Kidney (tissue), 14 donors: Measurements from ENCODE around the gene CRYL1. TPM values are rescaled to one million over a fixed set of nuclear protein-coding genes. Genes with fewer than 3 reads are reported as not detected.

Experiments used
- DNase-seq, 5 donors: peaks; one replicate each; pipeline ENCODE4 v3.0.0-alpha.2; 2013 to 2020
- FAIRE-seq: peaks from 2 replicates; lab custom pipeline; 2012; peaks lifted over from hg19 to GRCh38; lab: Jason Lieb, UNC
- H3K27ac ChIP-seq, 2 donors: one replicate each; pipeline ENCODE4 v1.7.0; 2013; ENCODE audit warnings: low read depth in 2 of 2, low read length in 2 of 2, inconsistent platforms in 1 of 2
- H3K27me3 ChIP-seq: one replicate; pipeline ENCODE4 v1.7.1; 2013; ENCODE audit warnings: low read length, inconsistent platforms; ENCODE audit not compliant: control insufficient read depth, insufficient read depth
- H3K36me3 ChIP-seq, 3 donors: one replicate each; pipeline versions ENCODE4 v1.7.0 to v1.7.1; 2013; ENCODE audit warnings: low read length in 3 of 3, control low read depth in 1 of 3, inconsistent platforms in 1 of 3; ENCODE audit not compliant: insufficient read depth in 3 of 3, control insufficient read depth in 2 of 3
- H3K4me1 ChIP-seq, 3 donors: one replicate each; pipeline versions ENCODE4 v1.7.0 to v1.7.1; 2013; ENCODE audit warnings: low read length in 3 of 3, inconsistent platforms in 1 of 3, low read depth in 1 of 3; ENCODE audit not compliant: control insufficient read depth in 2 of 3, insufficient read depth in 2 of 3
- H3K4me3 ChIP-seq, 3 donors: one replicate each; pipeline versions ENCODE4 v1.7.0 to v1.8.1; 2013; ENCODE audit warnings: low read length in 3 of 3, control low read depth in 1 of 3, inconsistent platforms in 1 of 3
- H3K9ac ChIP-seq, 3 donors: one replicate each; pipeline versions ENCODE4 v1.7.0 to v1.7.1; 2013; ENCODE audit warnings: low read length in 3 of 3, control low read depth in 1 of 3, inconsistent platforms in 1 of 3
- H3K9me3 ChIP-seq, 3 donors: one replicate each; pipeline versions ENCODE4 v1.7.0 to v1.7.1; 2013; ENCODE audit warnings: low read length in 3 of 3, control low read depth in 1 of 3, inconsistent platforms in 1 of 3; ENCODE audit not compliant: control insufficient read depth in 2 of 3, insufficient read depth in 1 of 3
- CTCF ChIP-seq: IDR thresholded peaks from 3 replicates; pipeline ENCODE4 v1.5.1; 2012; ENCODE audit warnings: mild to moderate bottlenecking, moderate library complexity, borderline replicate concordance; ENCODE audit not compliant: insufficient read depth; ENCODE audit errors: extremely low read depth
- intact Hi-C: fragments of 100-400 bp; cut with DNase I; formaldehyde crosslinking; loops from one replicate; pipeline ENCODE4 v1.11.1; 2022
- polyA plus RNA-seq: library from polyadenylated mRNA; stranded (reverse); fragments of 350-450 nt; fragmentation: Illumina TruSeq; extraction: RNeasy Lipid Tissue Mini Kit (QIAGEN cat#74804); gene quantifications from one replicate; pipeline ENCODE4 v1.2.3, GENCODE V29; 2014; ENCODE audit warnings: low read depth, low replicate concordance; ENCODE audit not compliant: insufficient read depth
- total RNA-seq: library from RNA; stranded (reverse); fragmentation: NEBNext Ultra II Directional; extraction: Animal tissue kit (Norgen Biotek cat#: 25700); gene quantifications from one replicate; pipeline ENCODE4 v1.2.1, GENCODE V29; 2021
- donor health status: control.
- donor health status: control.
- donor health status: control.
- donor health status: control.
- donor health status: control.
- donor health status: DM: yes; HTN: yes; CAD: no.
- donor health status: Normal renal cell carcinoma (clear cell type).

CRYL1 gene
- total and polyA plus RNA-seq, 2 donors from 2014 or later: 130 to 462 TPM

DNA sequence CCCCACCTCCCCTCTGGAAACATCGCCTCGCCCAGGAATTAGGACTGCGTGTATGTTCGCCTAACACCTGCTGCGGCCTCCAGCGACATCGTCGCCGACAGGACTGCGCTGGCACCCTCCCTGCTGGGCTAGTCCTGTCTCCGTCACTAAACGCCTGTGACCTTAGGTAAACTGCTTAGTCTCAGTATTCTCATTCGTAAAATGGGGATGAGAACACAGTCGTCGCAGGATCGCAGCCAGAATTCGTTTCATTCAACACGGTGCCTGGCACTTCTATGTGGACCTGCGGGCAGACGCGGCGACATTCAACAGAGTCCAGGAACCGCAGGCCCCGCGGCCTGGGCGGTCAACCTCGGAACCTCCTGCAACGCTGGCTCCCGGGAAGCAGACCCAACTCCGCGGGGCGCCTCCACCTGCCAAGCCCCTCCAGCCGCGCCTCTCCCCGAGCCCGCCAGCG lies 485 bp downstream of the CRYL1 start:
- H3K9me3 ChIP-seq: no peaks in the 10 kb centered on the region
- H3K4me3 ChIP-seq: peak overlapping the region; percentile 70 to 96 (median 89)
- no peak for TF ChIP-seq CTCF
- H3K4me1 ChIP-seq: peaks cover 0 to 22% (median 14%) of the 10 kb centered on the region in 3 donors
- intact Hi-C loops: no loop called here
- DNase-seq (peak in 4 of 5 donors; percentile 27 to 60 (median 40)), FAIRE-seq (no peak)
- H3K27ac ChIP-seq: peak overlapping the region; percentile 98
- no peaks in the 10 kb centered on the region for H3K36me3 ChIP-seq
- peak overlapping the region; percentile 52 to 100 (median 72) for H3K9ac ChIP-seq
- H3K27me3 ChIP-seq: no peaks in the 10 kb centered on the region

DNA sequence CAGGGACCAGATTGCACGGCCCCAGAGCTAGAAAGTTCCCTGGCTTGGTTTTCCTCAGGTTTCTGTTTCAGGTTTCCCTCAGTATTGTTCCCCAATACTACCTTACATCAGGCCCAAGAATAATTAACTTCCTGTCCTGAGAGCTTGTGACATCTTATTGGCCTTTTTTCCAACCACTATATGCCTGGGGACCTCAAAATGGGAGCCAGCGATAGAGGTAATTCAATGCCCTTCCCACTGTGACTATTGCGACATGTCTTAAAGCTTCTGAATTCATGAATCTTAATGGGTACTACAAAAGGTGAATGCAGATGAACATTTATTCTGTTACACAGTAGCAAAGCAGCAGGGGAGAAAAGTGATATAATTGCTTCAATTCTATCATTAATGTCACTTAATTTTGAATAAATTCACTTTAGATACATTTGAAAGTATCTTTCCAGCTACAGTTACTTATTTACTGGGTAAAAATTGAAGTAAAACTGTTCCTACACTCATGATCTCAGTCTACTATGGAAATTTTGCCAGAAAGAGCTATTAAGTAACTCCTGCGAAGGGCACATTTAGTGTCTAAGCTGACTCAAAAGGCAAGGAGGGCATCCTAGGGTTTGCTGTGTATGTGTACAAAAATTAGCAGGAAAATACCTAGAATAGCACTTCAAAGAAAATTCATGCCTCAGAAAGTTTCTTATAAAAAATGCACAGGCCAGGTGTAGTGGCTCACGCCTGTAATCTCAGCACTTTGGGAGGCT lies 4.1 kb downstream of the CRYL1 start:
- no peak for DNase-seq
- Histone ChIP-seq H3K36me3 (no peaks in the 10 kb centered on the region), H3K9me3 (no peaks in the 10 kb centered on the region), H3K27me3 (no peaks in the 10 kb centered on the region), H3K27ac (peak overlapping the region; percentile 86 to 98), H3K4me3 (peak overlapping the region in 2 of 3 donors; percentile 15 to 44), H3K9ac (peak overlapping the region in 1 of 3 donors; percentile 47), H3K4me1 (peaks cover 0 to 33% (median 19%) of the 10 kb centered on the region in 3 donors)
- FAIRE-seq: no peak
- intact Hi-C loops: no loop called here
- TF ChIP-seq CTCF: no peak

GRCh38 chr13:20519875-20520274 lies 5.8 kb downstream of the CRYL1 start:
- DNase-seq (peak in 2 of 5 donors; percentile 65 to 68), FAIRE-seq (peak; percentile 91)
- peaks cover 0 to 33% (median 19%) of the 10 kb centered on the region in 3 donors for H3K4me1 ChIP-seq
- H3K27me3 ChIP-seq: no peaks in the 10 kb centered on the region
- no peak for TF ChIP-seq CTCF
- peak overlapping the region; percentile 86 to 98 for H3K27ac ChIP-seq
- H3K4me3 ChIP-seq: peak overlapping the region in 1 of 3 donors; percentile 42
- H3K9ac ChIP-seq: peak overlapping the region in 1 of 3 donors; percentile 79
- intact Hi-C loops: no loop called here
- no peaks in the 10 kb centered on the region for H3K36me3 ChIP-seq
- no peaks in the 10 kb centered on the region for H3K9me3 ChIP-seq
